GM10266 (cell line): Measurements from ENCODE around the gene CAMK1G.

ENCODE experiments used
- DNase-seq: peaks from one replicate; pipeline ENCODE4 v3.0.0; 2012; ENCODE audit errors: extremely low spot score
- CTCF ChIP-seq: IDR thresholded peaks from 2 replicates; pipeline ENCODE4 v1.5.1; 2012; ENCODE audit warnings: mild to moderate bottlenecking, low read depth; ENCODE audit not compliant: control insufficient read depth, insufficient read depth; ENCODE audit errors: missing control alignments

Gene CAMK1G

GRCh38 chr1:209545423-209545822 is 38.1 kb upstream of the CAMK1G start:
- DNase-seq = no peak
- no peak for TF ChIP-seq CTCF

GRCh38 chr1:209546390-209547085 is 37.0 kb upstream of the CAMK1G start:
- DNase-seq = no peak
- TF ChIP-seq CTCF = no peak

GRCh38 chr1:209547626-209548025 is 35.9 kb upstream of the CAMK1G start:
- TF ChIP-seq CTCF = no peak
- DNase-seq = no peak

- no peak for TF ChIP-seq CTCF
- DNase-seq = no peak
Observed at GRCh38 chr1:209549443-209550205, 33.9 kb upstream of the CAMK1G start.

GRCh38 chr1:209550519-209550918 is 33.0 kb upstream of the CAMK1G start:
- no peak for DNase-seq
- no peak for TF ChIP-seq CTCF

GRCh38 chr1:209552406-209553264 is 30.9 kb upstream of the CAMK1G start:
- no peak for TF ChIP-seq CTCF
- no peak for DNase-seq
